ENCODE results near the gene CBY1. TPM values are rescaled to one million over a fixed set of nuclear protein-coding genes. Genes with fewer than 3 reads are reported as not detected.
A peak's percentile ranks its signal among the peaks of the same experiment; 100 is the strongest.

The CBY1 gene
- total RNA-seq, 2 experiments from 2014 or later, result 4.6 to 7.6 TPM

GRCh38 chr22:38674888-38675287 is 18.4 kb downstream of the CBY1 start:
- Mint-ChIP-seq H3K9me3 (no peaks in the 10 kb centered on the region), H3K4me1 (ENCODE audit: low read depth) (no peaks in the 10 kb centered on the region), H3K36me3 (ENCODE audit: low read depth) (peaks cover 31% of the 10 kb centered on the region), H3K27me3 (no peaks in the 10 kb centered on the region), H3K27ac (no peak overlapping the region), H3K4me3 (no peak overlapping the region)
- no peak for DNase-seq
- no peak overlapping the region for H3K4me3 ChIP-seq (ENCODE audit: low read length)
- no peaks in the 10 kb centered on the region for H3K9me3 ChIP-seq (ENCODE audit: control insufficient read depth in 1 of 2, insufficient read depth in 1 of 2, low read length in 2 of 2)
- peaks cover 20% of the 10 kb centered on the region for H3K36me3 ChIP-seq (ENCODE audit: insufficient read depth, low read length)
- intact Hi-C loops (cut with DNase I, micrococcal nuclease), result no loop called here
- H3K4me1 ChIP-seq (ENCODE audit: insufficient read depth, low read length), result no peaks in the 10 kb centered on the region
- POLR2A ChIA-PET, result interaction anchor here (0.6 kb wide), 1 partner anchor 58 kb away, joined by 5 read pairs; no protein-coding TSS in a partner anchor
- TF ChIP-seq, protein P1, sequence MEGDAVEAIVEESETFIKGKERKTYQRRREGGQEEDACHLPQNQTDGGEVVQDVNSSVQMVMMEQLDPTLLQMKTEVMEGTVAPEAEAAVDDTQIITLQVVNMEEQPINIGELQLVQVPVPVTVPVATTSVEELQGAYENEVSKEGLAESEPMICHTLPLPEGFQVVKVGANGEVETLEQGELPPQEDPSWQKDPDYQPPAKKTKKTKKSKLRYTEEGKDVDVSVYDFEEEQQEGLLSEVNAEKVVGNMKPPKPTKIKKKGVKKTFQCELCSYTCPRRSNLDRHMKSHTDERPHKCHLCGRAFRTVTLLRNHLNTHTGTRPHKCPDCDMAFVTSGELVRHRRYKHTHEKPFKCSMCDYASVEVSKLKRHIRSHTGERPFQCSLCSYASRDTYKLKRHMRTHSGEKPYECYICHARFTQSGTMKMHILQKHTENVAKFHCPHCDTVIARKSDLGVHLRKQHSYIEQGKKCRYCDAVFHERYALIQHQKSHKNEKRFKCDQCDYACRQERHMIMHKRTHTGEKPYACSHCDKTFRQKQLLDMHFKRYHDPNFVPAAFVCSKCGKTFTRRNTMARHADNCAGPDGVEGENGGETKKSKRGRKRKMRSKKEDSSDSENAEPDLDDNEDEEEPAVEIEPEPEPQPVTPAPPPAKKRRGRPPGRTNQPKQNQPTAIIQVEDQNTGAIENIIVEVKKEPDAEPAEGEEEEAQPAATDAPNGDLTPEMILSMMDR (IDR thresholded peaks at IDR 0.05), result no peak
- ATAC-seq (ENCODE audit: poor library complexity), result no peak
- H3K27me3 ChIP-seq (ENCODE audit: control insufficient read depth in 1 of 2, insufficient read depth in 2 of 2, low read length in 2 of 2), result no peaks in the 10 kb centered on the region
- no peak overlapping the region for H3K27ac ChIP-seq (ENCODE audit: low read depth in 1 of 2, low read length in 2 of 2)
- CTCF ChIA-PET, result no interaction called here

DNA sequence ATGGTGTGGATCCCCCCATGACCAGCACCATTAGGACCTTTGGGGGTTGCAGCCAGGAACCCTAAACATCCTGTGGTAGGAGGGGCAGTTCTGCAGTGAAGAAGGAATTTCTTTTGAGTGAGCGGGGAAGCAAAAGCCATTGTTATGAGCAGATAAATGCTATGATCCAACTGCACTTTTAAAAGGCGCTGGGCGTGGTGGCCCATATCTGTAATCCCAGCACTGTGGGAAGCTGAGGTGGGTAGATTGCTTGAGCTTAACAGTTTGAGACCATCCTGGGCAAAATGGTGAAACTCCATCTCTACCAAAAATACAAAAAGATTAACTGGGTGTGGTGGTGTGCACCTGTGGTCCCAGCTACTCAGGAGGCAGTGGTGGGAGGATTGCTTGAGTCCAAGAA is 19.4 kb downstream of the CBY1 start:
- Histone ChIP-seq H3K36me3 (ENCODE audit: insufficient read depth, low read length) (peaks cover 19% of the 10 kb centered on the region), H3K27ac (ENCODE audit: low read depth in 1 of 2, low read length in 2 of 2) (no peak overlapping the region), H3K9me3 (ENCODE audit: control insufficient read depth in 1 of 2, insufficient read depth in 1 of 2, low read length in 2 of 2) (no peaks in the 10 kb centered on the region), H3K4me1 (ENCODE audit: insufficient read depth, low read length) (no peaks in the 10 kb centered on the region), H3K27me3 (ENCODE audit: control insufficient read depth in 1 of 2, insufficient read depth in 2 of 2, low read length in 2 of 2) (no peaks in the 10 kb centered on the region), H3K4me3 (ENCODE audit: low read length) (no peak overlapping the region)
- Mint-ChIP-seq H3K27me3 (no peaks in the 10 kb centered on the region), H3K4me1 (ENCODE audit: low read depth) (no peaks in the 10 kb centered on the region), H3K4me3 (no peak overlapping the region), H3K27ac (no peak overlapping the region), H3K9me3 (no peaks in the 10 kb centered on the region), H3K36me3 (ENCODE audit: low read depth) (peaks cover 26% of the 10 kb centered on the region)
- POLR2A ChIA-PET, result interaction anchor here (0.7 kb wide), 1 partner anchor 1408 kb away, joined by 3 read pairs; no protein-coding TSS in a partner anchor
- no peak for ATAC-seq (ENCODE audit: poor library complexity)
- TF ChIP-seq, protein P1 (IDR thresholded peaks at IDR 0.05), result no peak
- DNase-seq, result no peak
- intact Hi-C loops (cut with DNase I, micrococcal nuclease), result no loop called here
- CTCF ChIA-PET, result no interaction called here

GRCh38 chr22:38681582-38682335 is 25.3 kb downstream of the CBY1 start, which contains the start of gene TOMM22:
TOMM22 (plus strand) TSS chr22:38681957; CDS start chr22:38681979, 22 bp downstream.
- DNase-seq (peak; percentile 67 to 92 (median 80)), ATAC-seq (ENCODE audit: poor library complexity) (peak; percentile 88)
- peaks cover 18% of the 10 kb centered on the region for H3K4me1 ChIP-seq (ENCODE audit: insufficient read depth, low read length)
- no peaks in the 10 kb centered on the region for H3K27me3 Mint-ChIP-seq
- CTCF ChIA-PET, result interaction anchor here (0.5 to 5.2 kb wide), 25 partner anchors 9 to 1795 kb away, joined by 3 to 58 read pairs (median 4); partner anchors contain the start of genes CBY1, DMC1, FAM227A and GTPBP1
- peaks cover 24% of the 10 kb centered on the region for H3K4me1 Mint-ChIP-seq (ENCODE audit: low read depth)
- no peaks in the 10 kb centered on the region for H3K9me3 Mint-ChIP-seq
- H3K36me3 Mint-ChIP-seq (ENCODE audit: low read depth), result peaks cover 48% of the 10 kb centered on the region
- no peaks in the 10 kb centered on the region for H3K27me3 ChIP-seq (ENCODE audit: control insufficient read depth in 1 of 2, insufficient read depth in 2 of 2, low read length in 2 of 2)
- peaks cover 33% of the 10 kb centered on the region for H3K36me3 ChIP-seq (ENCODE audit: insufficient read depth, low read length)
- intact Hi-C loops (cut with DNase I, micrococcal nuclease), result loop anchor here (1.0 to 10.0 kb wide), 4 partner anchors 19 to 177 kb away; partner anchors contain the start of genes JOSD1 (in 2 of the 2), CBY1 (in 1 of the 2), DDX17 (in 1 of the 2) and FAM227A (in 1 of the 2)
- H3K4me3 ChIP-seq (ENCODE audit: low read length), result peak within 1 kb of the TSS; percentile 98
- TF ChIP-seq, protein P1 (IDR thresholded peaks at IDR 0.05), result peak; percentile 65
- POLR2A ChIA-PET, result interaction anchor here (0.6 to 4.2 kb wide), 22 partner anchors 8 to 718 kb away, joined by 3 to 66 read pairs (median 4); partner anchors contain the start of genes CBY1, FAM227A, GTPBP1 and JOSD1
- H3K4me3 Mint-ChIP-seq, result peak within 1 kb of the TSS; percentile 98
- H3K27ac Mint-ChIP-seq, result peak within 1 kb of the TSS; percentile 87
- H3K27ac ChIP-seq (ENCODE audit: low read depth in 1 of 2, low read length in 2 of 2), result peak within 1 kb of the TSS; percentile 79 to 84
- H3K9me3 ChIP-seq (ENCODE audit: control insufficient read depth in 1 of 2, insufficient read depth in 1 of 2, low read length in 2 of 2), result no peaks in the 10 kb centered on the region

Measured in CD4-positive, alpha-beta T cell (primary cell).